ENCODE data around the gene BNIPL. TPM values are rescaled to one million over a fixed set of nuclear protein-coding genes. Genes with fewer than 3 reads are reported as not detected.
A peak's percentile ranks its signal among the peaks of the same experiment; 100 is the strongest.

Gene BNIPL
- total and polyA plus RNA-seq, 2 of the 8 experiments (the other 6 are each of a cell fraction or from before 2014, with no cell fraction given) = 2.4 to 3.3 TPM

GRCh38 chr1:151060007-151060656, 23.7 kb downstream of the BNIPL start, which contains the start of gene MLLT11 (continued):
- TF ChIP-seq CEBPB (IDR thresholded peaks at IDR 0.05; ENCODE audit: low read depth, low read length) (no peak), SRF (IDR thresholded peaks at IDR 0.05; ENCODE audit: low read depth, low read length) (no peak), CREB1 (IDR thresholded peaks at IDR 0.05) (peak; percentile 31; the same call in 1 of the 2 replicates), EGR1 (IDR thresholded peaks at IDR 0.05; ENCODE audit: borderline replicate concordance, low read depth, low read length) (no peak), POU5F1 (IDR thresholded peaks at IDR 0.05; ENCODE audit: low read depth, low read length) (no peak), SIRT6 (IDR thresholded peaks at IDR 0.05; ENCODE audit: low read length) (no peak), HDAC2 (IDR thresholded peaks at IDR 0.05; ENCODE audit: borderline replicate concordance in 1 of 2, low read depth in 2 of 2, low read length in 2 of 2) (peak in 1 of 2 experiments; percentile 37; a peak in 1 of 4 replicates), SAP30 (IDR thresholded peaks at IDR 0.05; ENCODE audit: insufficient read depth, insufficient replicate concordance, low read length) (peak; percentile 81), BRCA1 (IDR thresholded peaks at IDR 0.05; ENCODE audit: low read depth, low read length) (no peak), JUN (IDR thresholded peaks at IDR 0.05; ENCODE audit: low read depth, low read length) (no peak), EP300 (IDR thresholded peaks at IDR 0.05; ENCODE audit: borderline replicate concordance in 1 of 2, low read depth in 2 of 2, low read length in 2 of 2) (peak in 1 of 2 experiments; percentile 26; a peak in 1 of 3 replicates), MAFK (IDR thresholded peaks at IDR 0.05; ENCODE audit: low read depth, low read length) (peak; percentile 74; the same call in 1 of the 2 replicates), CTBP2 (IDR thresholded peaks at IDR 0.05; ENCODE audit: borderline replicate concordance, insufficient read depth, insufficient read length, low read length) (peak; percentile 92), CBX8 (IDR thresholded peaks at IDR 0.05; ENCODE audit: borderline replicate concordance, low read depth, low read length) (no peak), TAF7 (optimal IDR thresholded peaks at IDR 0.05; ENCODE audit: borderline replicate concordance, low read depth, low read length) (peak; percentile 58), TAF1 (IDR thresholded peaks at IDR 0.05; ENCODE audit: low read depth, low read length) (peak; percentile 49; the same call in 1 of the 2 replicates), JUND (IDR thresholded peaks at IDR 0.05; ENCODE audit: low read length) (no peak), SP1 (IDR thresholded peaks at IDR 0.05; ENCODE audit: low read depth, low read length) (0 out of 2 replicates have a peak, but pooled peaks have one; percentile 49), PHF8 (conservative IDR thresholded peaks at IDR 0.05; ENCODE audit: low read depth, low read length) (no peak), POLR2AphosphoS5 (IDR thresholded peaks at IDR 0.05; ENCODE audit: low read depth, low read length) (peak; percentile 33; the same call in 1 of the 2 replicates), ATF2 (IDR thresholded peaks at IDR 0.05; ENCODE audit: low read length) (no peak), ASH2L (IDR thresholded peaks at IDR 0.05; ENCODE audit: low read length) (peak; percentile 37), HDAC6 (IDR thresholded peaks at IDR 0.05; ENCODE audit: low read depth, low read length) (no peak), TEAD4 (IDR thresholded peaks at IDR 0.05; ENCODE audit: low read depth, low read length) (peak; percentile 55; the same call in 1 of the 2 replicates)

Measured in H1 (cell line).